ENCODE results near the gene VAV3.
A peak's percentile ranks its signal among the peaks of the same experiment; 100 is the strongest.
"Not testable (repeated sequence)": the region's sequence is repeated elsewhere in the genome, so short reads cannot be mapped to it uniquely, and the experiment has no call there.

Gene VAV3

GRCh38 chr1:107870696-107871095 lies 94.3 kb downstream of the VAV3 start:
- H3K9me3 Mint-ChIP-seq: no peaks in the 10 kb centered on the region
- no peak for DNase-seq
- H3K4me1 Mint-ChIP-seq (ENCODE audit: low read depth): peaks cover 39% of the 10 kb centered on the region
- H3K27me3 Mint-ChIP-seq: no peaks in the 10 kb centered on the region
- no peak overlapping the region for H3K4me3 Mint-ChIP-seq
- H3K27ac Mint-ChIP-seq: no peak overlapping the region
- no peaks in the 10 kb centered on the region for H3K36me3 Mint-ChIP-seq (ENCODE audit: low read depth)

DNA sequence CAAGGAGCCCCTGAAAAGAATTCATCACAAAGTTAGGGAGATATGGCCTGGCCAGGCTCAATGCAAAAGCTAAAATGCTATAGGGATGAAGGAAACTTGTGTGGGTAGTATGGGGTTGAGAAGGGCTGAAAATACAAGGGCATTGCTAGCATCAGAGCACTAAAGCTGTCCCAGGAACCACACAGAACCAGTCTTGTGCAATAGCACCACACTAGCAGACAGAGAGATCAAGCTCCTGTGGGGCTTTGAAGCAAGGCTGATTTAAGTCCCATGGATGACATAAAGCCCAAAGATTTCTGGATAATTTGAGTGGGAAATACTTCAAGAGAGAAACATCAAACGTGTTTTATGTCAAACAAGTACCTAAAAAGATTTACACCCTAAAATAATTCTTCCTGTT lies 97.1 kb downstream of the VAV3 start:
- DNase-seq: no peak
- H3K27me3 Mint-ChIP-seq: no peaks in the 10 kb centered on the region
- H3K27ac Mint-ChIP-seq: no peak overlapping the region
- no peaks in the 10 kb centered on the region for H3K9me3 Mint-ChIP-seq
- peaks cover 31% of the 10 kb centered on the region for H3K4me1 Mint-ChIP-seq (ENCODE audit: low read depth)
- H3K36me3 Mint-ChIP-seq (ENCODE audit: low read depth): no peaks in the 10 kb centered on the region
- H3K4me3 Mint-ChIP-seq: no peak overlapping the region

GRCh38 chr1:107867422-107867821 lies 97.6 kb downstream of the VAV3 start:
- H3K36me3 Mint-ChIP-seq (ENCODE audit: low read depth): no peaks in the 10 kb centered on the region
- DNase-seq: no peak
- H3K27me3 Mint-ChIP-seq: no peaks in the 10 kb centered on the region
- H3K4me1 Mint-ChIP-seq (ENCODE audit: low read depth): peaks cover 31% of the 10 kb centered on the region
- no peak overlapping the region for H3K27ac Mint-ChIP-seq
- H3K9me3 Mint-ChIP-seq: peaks cover 2% of the 10 kb centered on the region
- H3K4me3 Mint-ChIP-seq: no peak overlapping the region

DNA sequence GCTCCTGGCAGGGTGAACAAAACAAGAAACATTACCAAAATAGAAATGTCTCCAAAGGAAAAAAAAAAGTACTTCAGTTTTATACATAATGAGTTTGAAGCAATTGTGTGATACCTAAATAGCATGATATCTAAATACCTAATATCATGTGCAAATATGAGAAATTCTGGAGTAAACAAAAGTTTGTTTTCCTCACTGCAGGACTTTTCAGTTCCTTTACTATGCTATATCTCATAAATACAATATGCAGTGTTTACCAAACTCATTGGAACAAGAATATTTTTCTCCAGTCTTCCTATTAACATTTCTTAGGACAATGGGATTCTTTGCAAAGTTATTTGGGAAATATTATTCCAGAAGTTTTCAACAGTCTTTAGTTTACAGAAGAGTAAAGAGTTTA lies 98.1 kb downstream of the VAV3 start:
- no peaks in the 10 kb centered on the region for H3K36me3 Mint-ChIP-seq (ENCODE audit: low read depth)
- peaks cover 32% of the 10 kb centered on the region for H3K4me1 Mint-ChIP-seq (ENCODE audit: low read depth)
- DNase-seq: no peak
- H3K27ac Mint-ChIP-seq: no peak overlapping the region
- H3K9me3 Mint-ChIP-seq: peaks cover 7% of the 10 kb centered on the region
- no peak overlapping the region for H3K4me3 Mint-ChIP-seq
- no peaks in the 10 kb centered on the region for H3K27me3 Mint-ChIP-seq

GRCh38 chr1:107865627-107866026 lies 99.4 kb downstream of the VAV3 start:
- H3K36me3 Mint-ChIP-seq (ENCODE audit: low read depth): no peaks in the 10 kb centered on the region
- no peak overlapping the region for H3K4me3 Mint-ChIP-seq
- no peak overlapping the region for H3K27ac Mint-ChIP-seq
- peaks cover 8% of the 10 kb centered on the region for H3K9me3 Mint-ChIP-seq
- peaks cover 23% of the 10 kb centered on the region for H3K4me1 Mint-ChIP-seq (ENCODE audit: low read depth)
- no peak for DNase-seq
- H3K27me3 Mint-ChIP-seq: no peaks in the 10 kb centered on the region

GRCh38 chr1:107863342-107863741 lies 101.6 kb downstream of the VAV3 start:
- H3K27me3 Mint-ChIP-seq: no peaks in the 10 kb centered on the region
- H3K27ac Mint-ChIP-seq: no peak overlapping the region
- H3K4me1 Mint-ChIP-seq (ENCODE audit: low read depth): peaks cover 19% of the 10 kb centered on the region
- peaks cover 8% of the 10 kb centered on the region for H3K9me3 Mint-ChIP-seq
- H3K4me3 Mint-ChIP-seq: no peak overlapping the region
- DNase-seq: no peak
- H3K36me3 Mint-ChIP-seq (ENCODE audit: low read depth): no peaks in the 10 kb centered on the region

- Mint-ChIP-seq H3K36me3 (ENCODE audit: low read depth) (no peaks in the 10 kb centered on the region), H3K9me3 (peaks cover 8% of the 10 kb centered on the region), H3K27ac (no peak overlapping the region), H3K4me1 (ENCODE audit: low read depth) (peaks cover 19% of the 10 kb centered on the region), H3K27me3 (no peaks in the 10 kb centered on the region), H3K4me3 (no peak overlapping the region)
- DNase-seq: no peak
Measured at GRCh38 chr1:107862064-107862463, 102.9 kb downstream of the VAV3 start.

DNA sequence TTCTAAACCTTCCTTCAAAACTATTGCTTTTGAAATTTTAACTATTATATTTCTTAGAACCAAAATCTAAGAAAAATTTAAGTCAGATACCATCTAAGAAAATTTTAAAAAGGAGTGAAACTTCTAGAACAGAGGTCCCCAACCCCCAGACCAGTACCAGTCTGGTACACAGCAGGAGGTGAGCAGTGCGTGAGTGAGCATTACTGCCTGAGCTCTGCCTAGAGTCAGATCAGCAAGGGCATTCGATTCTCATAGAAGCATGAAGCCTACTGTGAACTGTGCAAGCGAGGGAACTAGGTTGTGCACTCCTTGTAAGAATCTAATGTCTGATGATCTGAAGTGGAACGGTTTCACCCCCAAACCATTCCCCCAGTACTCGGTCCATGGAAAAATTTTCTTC lies 106.7 kb downstream of the VAV3 start:
- Mint-ChIP-seq H3K9me3 (peaks cover 8% of the 10 kb centered on the region), H3K4me1 (ENCODE audit: low read depth) (peaks cover 11% of the 10 kb centered on the region), H3K27me3 (no peaks in the 10 kb centered on the region), H3K4me3 (no peak overlapping the region), H3K27ac (no peak overlapping the region), H3K36me3 (ENCODE audit: low read depth) (no peaks in the 10 kb centered on the region)
- no peak for DNase-seq

- no peaks in the 10 kb centered on the region for H3K9me3 Mint-ChIP-seq
- H3K36me3 Mint-ChIP-seq (ENCODE audit: low read depth): peaks cover 4% of the 10 kb centered on the region
- no peak overlapping the region for H3K4me3 Mint-ChIP-seq
- DNase-seq: no peak
- no peaks in the 10 kb centered on the region for H3K27me3 Mint-ChIP-seq
- no peak overlapping the region for H3K27ac Mint-ChIP-seq
- peaks cover 13% of the 10 kb centered on the region for H3K4me1 Mint-ChIP-seq (ENCODE audit: low read depth)
Measured at GRCh38 chr1:107851418-107851817, 113.6 kb downstream of the VAV3 start.

DNA sequence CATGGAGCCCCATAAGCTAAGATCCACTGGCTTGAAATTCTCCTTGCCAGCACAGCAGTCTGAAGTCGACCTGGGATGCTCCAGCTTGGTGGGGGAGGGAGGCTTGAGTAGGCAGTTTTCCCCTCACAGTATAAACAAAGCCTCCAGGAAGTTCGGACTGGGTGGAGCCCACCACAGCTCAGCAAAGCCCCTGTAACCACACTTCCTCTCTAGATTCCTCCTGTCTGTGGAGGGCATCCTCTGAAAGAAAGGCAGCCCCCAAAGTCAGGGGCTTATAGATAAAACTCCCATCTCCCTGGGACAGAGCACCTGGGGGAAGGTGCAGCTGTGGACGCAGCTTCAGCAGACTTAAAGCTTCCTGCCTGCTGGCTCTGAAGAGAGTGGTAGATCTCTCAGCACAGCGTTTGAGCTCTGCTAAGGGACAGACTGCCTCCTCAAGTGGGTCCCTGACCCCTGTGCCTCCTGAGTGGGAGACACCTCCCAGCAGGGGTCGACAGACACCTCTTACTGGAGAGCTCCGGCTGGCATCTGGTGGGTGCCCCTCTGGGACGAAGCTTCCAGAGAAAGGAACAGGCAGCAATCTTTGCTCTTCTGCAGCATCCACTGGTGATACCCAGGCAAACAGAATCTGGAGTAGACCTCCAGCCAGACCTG lies 120.3 kb downstream of the VAV3 start:
- not testable (repeated sequence) for H3K9me3 Mint-ChIP-seq; H3K27me3 Mint-ChIP-seq; H3K36me3 Mint-ChIP-seq (ENCODE audit: low read depth); DNase-seq
- H3K4me1 Mint-ChIP-seq (ENCODE audit: low read depth): peaks cover 57% of the 10 kb centered on the region
- peak overlapping the region; percentile 79 for H3K27ac Mint-ChIP-seq
- H3K4me3 Mint-ChIP-seq: peak overlapping the region; percentile 46

GRCh38 chr1:107843989-107844388 lies 121.0 kb downstream of the VAV3 start:
- Mint-ChIP-seq H3K9me3 (no peaks in the 10 kb centered on the region), H3K4me1 (ENCODE audit: low read depth) (peaks cover 59% of the 10 kb centered on the region), H3K27me3 (no peaks in the 10 kb centered on the region), H3K36me3 (ENCODE audit: low read depth) (peaks cover 7% of the 10 kb centered on the region), H3K27ac (peak overlapping the region; percentile 79), H3K4me3 (peak overlapping the region; percentile 46)
- no peak for DNase-seq

DNA sequence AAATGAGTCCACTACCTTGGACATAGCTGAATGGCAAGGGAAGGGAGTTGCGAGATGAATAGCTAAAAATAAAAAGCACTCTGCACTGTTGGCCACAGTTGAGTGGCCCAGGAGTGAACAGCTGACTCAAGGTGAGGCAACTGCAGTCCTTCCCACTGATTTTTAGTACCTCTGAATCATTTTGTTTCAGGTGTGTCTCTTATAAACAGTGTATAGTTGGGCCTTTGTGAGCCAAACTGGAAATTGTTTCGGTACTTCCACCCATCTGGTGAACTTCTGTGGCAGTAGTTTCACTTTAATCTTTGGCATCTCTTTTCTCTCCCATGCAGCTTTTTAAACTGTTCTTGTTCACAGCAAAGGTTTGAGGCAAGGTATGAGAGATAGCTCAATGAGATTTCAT lies 122.7 kb downstream of the VAV3 start:
- peaks cover 63% of the 10 kb centered on the region for H3K4me1 Mint-ChIP-seq (ENCODE audit: low read depth)
- H3K27ac Mint-ChIP-seq: peak overlapping the region; percentile 52
- H3K9me3 Mint-ChIP-seq: peaks cover 7% of the 10 kb centered on the region
- DNase-seq: no peak
- no peaks in the 10 kb centered on the region for H3K27me3 Mint-ChIP-seq
- peaks cover 5% of the 10 kb centered on the region for H3K36me3 Mint-ChIP-seq (ENCODE audit: low read depth)
- H3K4me3 Mint-ChIP-seq: peak overlapping the region; percentile 15

DNA sequence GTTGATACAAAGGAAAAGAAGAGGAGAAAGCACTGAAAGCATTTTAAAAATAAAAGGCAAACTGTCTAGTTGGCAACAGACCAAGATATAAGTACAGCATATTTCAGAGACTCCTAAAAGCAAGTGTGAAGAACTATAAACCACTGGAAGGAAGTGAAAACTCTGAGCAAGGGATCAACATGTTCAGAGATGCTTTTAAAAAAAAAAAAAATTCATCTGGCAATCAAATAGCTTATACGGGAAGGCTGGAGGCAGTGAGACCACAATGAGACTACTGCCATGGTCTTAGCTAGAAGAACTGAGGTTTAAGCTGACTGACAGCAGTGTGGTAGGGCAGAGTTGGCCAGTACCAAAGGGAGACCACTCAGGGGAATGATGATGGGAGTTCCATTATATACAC lies 124.3 kb downstream of the VAV3 start:
- Mint-ChIP-seq H3K4me1 (ENCODE audit: low read depth) (peaks cover 72% of the 10 kb centered on the region), H3K36me3 (ENCODE audit: low read depth) (peaks cover 4% of the 10 kb centered on the region), H3K27ac (peak overlapping the region; percentile 18), H3K27me3 (no peaks in the 10 kb centered on the region), H3K9me3 (peaks cover 10% of the 10 kb centered on the region), H3K4me3 (peak overlapping the region; percentile 1)
- no peak for DNase-seq

- Mint-ChIP-seq H3K36me3 (ENCODE audit: low read depth) (peaks cover 3% of the 10 kb centered on the region), H3K9me3 (peaks cover 10% of the 10 kb centered on the region), H3K27me3 (no peaks in the 10 kb centered on the region), H3K4me1 (ENCODE audit: low read depth) (peaks cover 52% of the 10 kb centered on the region), H3K4me3 (no peak overlapping the region), H3K27ac (no peak overlapping the region)
- no peak for DNase-seq
Measured at GRCh38 chr1:107838056-107838455, 126.9 kb downstream of the VAV3 start.

GRCh38 chr1:107835151-107835670 lies 129.8 kb downstream of the VAV3 start:
- peaks cover 3% of the 10 kb centered on the region for H3K36me3 Mint-ChIP-seq (ENCODE audit: low read depth)
- H3K27ac Mint-ChIP-seq: no peak overlapping the region
- no peak overlapping the region for H3K4me3 Mint-ChIP-seq
- no peak for DNase-seq
- H3K27me3 Mint-ChIP-seq: no peaks in the 10 kb centered on the region
- peaks cover 39% of the 10 kb centered on the region for H3K4me1 Mint-ChIP-seq (ENCODE audit: low read depth)
- peaks cover 10% of the 10 kb centered on the region for H3K9me3 Mint-ChIP-seq

DNA sequence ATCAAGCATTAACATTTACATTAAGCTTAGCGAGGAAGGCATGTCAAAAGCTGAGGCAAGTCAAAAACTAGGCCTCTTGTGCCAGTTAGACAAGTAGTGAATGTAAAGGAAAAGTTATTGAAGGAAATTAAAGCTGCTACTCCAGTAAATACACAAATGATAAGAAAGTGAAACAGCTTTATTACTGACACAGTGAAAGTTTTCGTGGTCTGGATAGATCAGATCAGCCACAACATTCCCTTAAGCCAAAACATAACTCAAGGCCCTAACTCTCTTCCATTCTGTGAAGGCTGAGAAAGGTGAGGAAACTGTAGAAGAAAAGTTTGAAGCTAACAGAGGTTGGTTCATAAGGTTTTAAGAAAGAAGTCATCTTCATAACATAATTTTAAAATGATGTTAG lies 131.9 kb downstream of the VAV3 start:
- DNase-seq: no peak
- Mint-ChIP-seq H3K36me3 (ENCODE audit: low read depth) (peaks cover 3% of the 10 kb centered on the region), H3K27me3 (no peaks in the 10 kb centered on the region), H3K27ac (no peak overlapping the region), H3K4me3 (no peak overlapping the region), H3K9me3 (peaks cover 10% of the 10 kb centered on the region), H3K4me1 (ENCODE audit: low read depth) (peaks cover 51% of the 10 kb centered on the region)

All from activated T-cell treated with anti-CD3 and anti-CD28 coated beads, Interleukin-2, amount 50 U/mL, for 24 hours (primary cell).